HG02610 (cell line): ENCODE results near the gene SESN1.

ENCODE experiments used
- ATAC-seq: cut with Tn5 transposase; IDR thresholded peaks from one replicate; pipeline ENCODE4 v1.9.1; 2021; ENCODE audit warnings: mild to moderate bottlenecking, moderate library complexity; ENCODE audit not compliant: unreplicated experiment

SESN1 gene

GRCh38 chr6:109033655-109034054 lies 61.0 kb downstream of the SESN1 start:
- no peak for ATAC-seq

- ATAC-seq = no peak
Measured at GRCh38 chr6:109031416-109031815, 63.2 kb downstream of the SESN1 start.

- ATAC-seq = no peak
Measured at GRCh38 chr6:109029313-109029712, 65.3 kb downstream of the SESN1 start.

- ATAC-seq = no peak
Measured at GRCh38 chr6:109028439-109028838, 66.2 kb downstream of the SESN1 start.

GRCh38 chr6:109027964-109028363 lies 66.7 kb downstream of the SESN1 start:
- ATAC-seq = no peak

- no peak for ATAC-seq
Measured at GRCh38 chr6:109025639-109026038, 69.0 kb downstream of the SESN1 start.

- no peak for ATAC-seq
Measured at GRCh38 chr6:109024784-109025183, 69.9 kb downstream of the SESN1 start.

- ATAC-seq = no peak
Measured at GRCh38 chr6:109024368-109024767, 70.3 kb downstream of the SESN1 start.

- ATAC-seq = no peak
Measured at GRCh38 chr6:109023356-109023925, 71.2 kb downstream of the SESN1 start.

- no peak for ATAC-seq
Measured at GRCh38 chr6:109021870-109022269, 72.8 kb downstream of the SESN1 start.

GRCh38 chr6:109019911-109020310 lies 74.7 kb downstream of the SESN1 start:
- no peak for ATAC-seq

- ATAC-seq = no peak
Measured at GRCh38 chr6:109015176-109015575, 79.5 kb downstream of the SESN1 start.

GRCh38 chr6:109014606-109015005 lies 80.0 kb downstream of the SESN1 start:
- no peak for ATAC-seq

GRCh38 chr6:109013656-109014305 lies 80.9 kb downstream of the SESN1 start:
- ATAC-seq = no peak

GRCh38 chr6:109010705-109011102 lies 83.9 kb downstream of the SESN1 start:
- no peak for ATAC-seq

- no peak for ATAC-seq
Measured at GRCh38 chr6:109009962-109010704, 84.5 kb downstream of the SESN1 start.

- peak; percentile 93 for ATAC-seq
Measured at GRCh38 chr6:109009236-109009961, 85.2 kb downstream of the SESN1 start.

GRCh38 chr6:109008537-109009235 lies 86.0 kb downstream of the SESN1 start:
- peak; percentile 22 for ATAC-seq

GRCh38 chr6:109008054-109008453 lies 86.6 kb downstream of the SESN1 start:
- ATAC-seq = peak; percentile 42

GRCh38 chr6:109007521-109007920 lies 87.1 kb downstream of the SESN1 start:
- no peak for ATAC-seq

- ATAC-seq = no peak
Measured at GRCh38 chr6:109006818-109007217, 87.8 kb downstream of the SESN1 start.
